Neural cell (in vitro differentiated cells): ENCODE measurements around the gene OBP2A. TPM values are rescaled to one million over a fixed set of nuclear protein-coding genes. Genes with fewer than 3 reads are reported as not detected.

Experiments
- H2AFZ ChIP-seq: fragments of 200-600, 300-800 bp; sonication (generic), shearing (Covaris generic); 2 replicates; pipeline ENCODE4 v1.6.0; 2014; ENCODE audit warnings: low read depth, mild to moderate bottlenecking, antibody characterized with exemption, low read length, moderate library complexity
- H3F3A ChIP-seq: fragments of 200-600 bp; shearing (Covaris generic); 2 replicates; pipeline ENCODE4 v1.6.1; 2016; ENCODE audit warnings: mild to moderate bottlenecking, moderate library complexity, mixed read lengths, antibody characterized with exemption, low read length; ENCODE audit not compliant: insufficient read depth, poor library complexity, severe bottlenecking
- H3K27ac ChIP-seq: fragments of 200-600, 300-800 bp; sonication (generic), shearing (Covaris generic); 2 replicates; pipeline ENCODE4 v1.5.1; 2014; ENCODE audit warnings: mild to moderate bottlenecking, low read length, moderate library complexity
- H3K27me3 ChIP-seq: fragments of 300-800, 200-600 bp; sonication (generic), shearing (Covaris generic); 2 replicates; pipeline ENCODE4 v1.6.0; 2014; ENCODE audit warnings: mild to moderate bottlenecking, low read depth, low read length, moderate library complexity; ENCODE audit not compliant: insufficient read depth
- H3K36me3 ChIP-seq: fragments of 300-800, 200-600 bp; sonication (generic), shearing (Covaris generic); 2 replicates; pipeline ENCODE4 v1.5.1; 2014; ENCODE audit warnings: mild to moderate bottlenecking, antibody characterized with exemption, low read length, moderate library complexity; ENCODE audit not compliant: insufficient read depth
- H3K4me2 ChIP-seq: fragments of 300-800, 200-600 bp; sonication (generic), shearing (Covaris generic); 2 replicates; pipeline ENCODE4 v1.6.0; 2014; ENCODE audit warnings: mild to moderate bottlenecking, low read length
- H3K4me3 ChIP-seq: fragments of 300-800, 200-600 bp; sonication (generic), shearing (Covaris generic); 2 replicates; pipeline ENCODE4 v1.5.1; 2014; ENCODE audit warnings: mild to moderate bottlenecking, low read length, moderate library complexity
- H3K79me2 ChIP-seq: fragments of 200-600 bp; shearing (Covaris generic); replicated peaks from 2 replicates; pipeline ENCODE4 v1.6.0; 2014; ENCODE audit warnings: mild to moderate bottlenecking, low read length, moderate library complexity; ENCODE audit not compliant: insufficient read depth
- H3K9ac ChIP-seq: fragments of 300-800, 200-600 bp; sonication (generic), shearing (Covaris generic); 2 replicates; pipeline ENCODE4 v1.6.1; 2016; ENCODE audit warnings: mild to moderate bottlenecking, low read length, mixed read lengths
- H3K9me2 ChIP-seq: fragments of 200-600 bp; shearing (Covaris generic); 2 replicates; pipeline ENCODE4 v1.6.1; 2016; ENCODE audit warnings: mild to moderate bottlenecking, low read length, mixed read lengths; ENCODE audit not compliant: insufficient read depth
- H3K9me3 ChIP-seq: fragments of 200-600, 300-800 bp; sonication (generic), shearing (Covaris generic); 2 replicates; pipeline ENCODE4 v1.6.1; 2016; ENCODE audit warnings: mild to moderate bottlenecking, mixed run types, low read length, moderate library complexity, mixed read lengths
- H4K20me1 ChIP-seq: fragments of 200-600 bp; shearing (Covaris generic); 2 replicates; pipeline ENCODE4 v1.6.1; 2016; ENCODE audit warnings: mild to moderate bottlenecking, mixed run types; ENCODE audit not compliant: insufficient read depth
- EP300 ChIP-seq: fragments of 450-650 bp; conservative IDR thresholded peaks from 2 replicates; pipeline ENCODE4 v1.6.1; 2014; ENCODE audit warnings: antibody characterized with exemption, mild to moderate bottlenecking, moderate library complexity; ENCODE audit not compliant: poor library complexity, severe bottlenecking
- EZH2 ChIP-seq: fragments of 200-600, 300-800 bp; shearing (Covaris generic), sonication (generic); IDR thresholded peaks from 2 replicates; pipeline ENCODE4 v1.6.1; 2014; ENCODE audit warnings: antibody characterized with exemption, low read length, borderline replicate concordance, mild to moderate bottlenecking; ENCODE audit not compliant: insufficient read depth, poor library complexity, severe bottlenecking
- MXI1 ChIP-seq: fragments of 450-650 bp; conservative IDR thresholded peaks from 2 replicates; pipeline ENCODE4 v1.6.1; 2014; ENCODE audit warnings: antibody characterized with exemption, mild to moderate bottlenecking; ENCODE audit not compliant: poor library complexity, severe bottlenecking
- POLR2AphosphoS5 ChIP-seq: IDR thresholded peaks from 2 replicates; pipeline ENCODE4 v1.6.1; 2012
- RAD21 ChIP-seq: fragments of 450-650 bp; conservative IDR thresholded peaks from 2 replicates; pipeline ENCODE4 v1.6.1; 2014; ENCODE audit warnings: antibody characterized with exemption, mild to moderate bottlenecking, moderate library complexity
- SMC3 ChIP-seq: fragments of 450-650 bp; conservative IDR thresholded peaks from 2 replicates; pipeline ENCODE4 v1.6.1; 2014; ENCODE audit warnings: antibody characterized with exemption, mild to moderate bottlenecking, moderate library complexity; ENCODE audit not compliant: poor library complexity
- TAF1 ChIP-seq: IDR thresholded peaks from 2 replicates; pipeline ENCODE4 v1.6.1; 2012; ENCODE audit warnings: low read depth
- polyA plus RNA-seq: library from polyadenylated mRNA; depleted of rRNA; stranded (reverse); fragments of >200 nt; gene quantifications from 2 replicates; pipeline ENCODE4 v1.2.3, GENCODE V29; 2014
- TF ChIP-seq, protein P1 (sequence below): IDR thresholded peaks from 2 replicates; pipeline ENCODE4 v1.6.1; 2012; ENCODE audit warnings: borderline replicate concordance
- TF ChIP-seq, protein P2 (sequence below): fragments of 450-650 bp; IDR thresholded peaks from 2 replicates; pipeline ENCODE4 v1.5.1; 2014; ENCODE audit warnings: antibody characterized with exemption, mild to moderate bottlenecking, moderate library complexity; ENCODE audit not compliant: poor library complexity, severe bottlenecking

Gene OBP2A
- polyA plus RNA-seq, 1 donor from 2014 or later, result not detected

DNA sequence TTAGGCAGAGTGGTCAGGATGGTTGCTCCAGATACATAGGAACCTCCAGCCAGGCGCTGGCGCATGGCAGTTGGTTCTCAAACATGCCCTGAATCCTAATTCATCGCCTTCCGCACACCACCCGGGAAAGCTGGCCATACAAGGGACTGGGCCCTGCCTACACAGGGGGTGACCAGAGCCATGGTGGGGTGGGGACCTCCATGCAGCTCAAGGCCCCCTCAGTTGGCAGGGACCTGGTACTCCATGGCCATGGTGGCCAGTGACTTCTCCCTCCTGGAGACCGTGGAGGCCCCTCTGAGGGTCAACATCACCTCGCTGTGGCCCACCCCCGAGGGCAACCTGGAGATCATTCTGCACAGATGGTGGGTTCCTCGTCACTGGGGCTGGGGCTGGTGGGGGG, 42.4 kb downstream of the OBP2A start:
- Histone ChIP-seq H3F3A (no peaks in the 10 kb centered on the region), H3K36me3 (no peaks in the 10 kb centered on the region), H3K4me3 (no peak overlapping the region), H3K27me3 (no peaks in the 10 kb centered on the region), H3K9me2 (no peaks in the 10 kb centered on the region), H3K4me2 (no peak overlapping the region), H4K20me1 (no peaks in the 10 kb centered on the region), H3K79me2 (no peaks in the 10 kb centered on the region), H2AFZ (no peak overlapping the region), H3K9ac (no peak overlapping the region), H3K9me3 (no peaks in the 10 kb centered on the region), H3K27ac (no peak overlapping the region)
- TF ChIP-seq, protein P1, sequence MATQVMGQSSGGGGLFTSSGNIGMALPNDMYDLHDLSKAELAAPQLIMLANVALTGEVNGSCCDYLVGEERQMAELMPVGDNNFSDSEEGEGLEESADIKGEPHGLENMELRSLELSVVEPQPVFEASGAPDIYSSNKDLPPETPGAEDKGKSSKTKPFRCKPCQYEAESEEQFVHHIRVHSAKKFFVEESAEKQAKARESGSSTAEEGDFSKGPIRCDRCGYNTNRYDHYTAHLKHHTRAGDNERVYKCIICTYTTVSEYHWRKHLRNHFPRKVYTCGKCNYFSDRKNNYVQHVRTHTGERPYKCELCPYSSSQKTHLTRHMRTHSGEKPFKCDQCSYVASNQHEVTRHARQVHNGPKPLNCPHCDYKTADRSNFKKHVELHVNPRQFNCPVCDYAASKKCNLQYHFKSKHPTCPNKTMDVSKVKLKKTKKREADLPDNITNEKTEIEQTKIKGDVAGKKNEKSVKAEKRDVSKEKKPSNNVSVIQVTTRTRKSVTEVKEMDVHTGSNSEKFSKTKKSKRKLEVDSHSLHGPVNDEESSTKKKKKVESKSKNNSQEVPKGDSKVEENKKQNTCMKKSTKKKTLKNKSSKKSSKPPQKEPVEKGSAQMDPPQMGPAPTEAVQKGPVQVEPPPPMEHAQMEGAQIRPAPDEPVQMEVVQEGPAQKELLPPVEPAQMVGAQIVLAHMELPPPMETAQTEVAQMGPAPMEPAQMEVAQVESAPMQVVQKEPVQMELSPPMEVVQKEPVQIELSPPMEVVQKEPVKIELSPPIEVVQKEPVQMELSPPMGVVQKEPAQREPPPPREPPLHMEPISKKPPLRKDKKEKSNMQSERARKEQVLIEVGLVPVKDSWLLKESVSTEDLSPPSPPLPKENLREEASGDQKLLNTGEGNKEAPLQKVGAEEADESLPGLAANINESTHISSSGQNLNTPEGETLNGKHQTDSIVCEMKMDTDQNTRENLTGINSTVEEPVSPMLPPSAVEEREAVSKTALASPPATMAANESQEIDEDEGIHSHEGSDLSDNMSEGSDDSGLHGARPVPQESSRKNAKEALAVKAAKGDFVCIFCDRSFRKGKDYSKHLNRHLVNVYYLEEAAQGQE, result no peak
- TF ChIP-seq RAD21 (no peak), SMC3 (no peak), MXI1 (no peak), EZH2 (no peak), EP300 (no peak), POLR2AphosphoS5 (no peak), TAF1 (no peak)
- TF ChIP-seq, protein P2, sequence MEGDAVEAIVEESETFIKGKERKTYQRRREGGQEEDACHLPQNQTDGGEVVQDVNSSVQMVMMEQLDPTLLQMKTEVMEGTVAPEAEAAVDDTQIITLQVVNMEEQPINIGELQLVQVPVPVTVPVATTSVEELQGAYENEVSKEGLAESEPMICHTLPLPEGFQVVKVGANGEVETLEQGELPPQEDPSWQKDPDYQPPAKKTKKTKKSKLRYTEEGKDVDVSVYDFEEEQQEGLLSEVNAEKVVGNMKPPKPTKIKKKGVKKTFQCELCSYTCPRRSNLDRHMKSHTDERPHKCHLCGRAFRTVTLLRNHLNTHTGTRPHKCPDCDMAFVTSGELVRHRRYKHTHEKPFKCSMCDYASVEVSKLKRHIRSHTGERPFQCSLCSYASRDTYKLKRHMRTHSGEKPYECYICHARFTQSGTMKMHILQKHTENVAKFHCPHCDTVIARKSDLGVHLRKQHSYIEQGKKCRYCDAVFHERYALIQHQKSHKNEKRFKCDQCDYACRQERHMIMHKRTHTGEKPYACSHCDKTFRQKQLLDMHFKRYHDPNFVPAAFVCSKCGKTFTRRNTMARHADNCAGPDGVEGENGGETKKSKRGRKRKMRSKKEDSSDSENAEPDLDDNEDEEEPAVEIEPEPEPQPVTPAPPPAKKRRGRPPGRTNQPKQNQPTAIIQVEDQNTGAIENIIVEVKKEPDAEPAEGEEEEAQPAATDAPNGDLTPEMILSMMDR, result no peak

GRCh38 chr9:135588886-135589595, 43.1 kb downstream of the OBP2A start:
- TF ChIP-seq POLR2AphosphoS5, result no peak
- H3K27me3 ChIP-seq, result no peaks in the 10 kb centered on the region
- no peak overlapping the region for H3K9ac ChIP-seq
- no peaks in the 10 kb centered on the region for H3F3A ChIP-seq
- H4K20me1 ChIP-seq, result no peaks in the 10 kb centered on the region
- no peaks in the 10 kb centered on the region for H3K79me2 ChIP-seq
- H3K4me3 ChIP-seq, result no peak overlapping the region
- no peaks in the 10 kb centered on the region for H3K9me2 ChIP-seq
- no peak overlapping the region for H3K4me2 ChIP-seq
- no peaks in the 10 kb centered on the region for H3K9me3 ChIP-seq
- no peak overlapping the region for H2AFZ ChIP-seq
- no peak overlapping the region for H3K27ac ChIP-seq
- H3K36me3 ChIP-seq, result no peaks in the 10 kb centered on the region
